Raji (cell line): ENCODE data around the gene FAM222A.

ENCODE experiments used
- POLR2A ChIP-seq: IDR thresholded peaks from 2 replicates; pipeline ENCODE4 v1.6.1; 2011; ENCODE audit warnings: low read depth, low read length, control low read depth; ENCODE audit not compliant: insufficient read depth

Gene FAM222A

GRCh38 chr12:109716092-109716479 lies 2.5 kb downstream of the FAM222A start:
- TF ChIP-seq POLR2A, result no peak

GRCh38 chr12:109716512-109717389 lies 3.1 kb downstream of the FAM222A start:
- TF ChIP-seq POLR2A, result no peak

- TF ChIP-seq POLR2A, result no peak
These were observed 4.0 kb downstream of the FAM222A start for GRCh38 chr12:109717390-109718357.

- no peak for TF ChIP-seq POLR2A
These were observed 4.8 kb downstream of the FAM222A start for GRCh38 chr12:109718390-109718789.

- TF ChIP-seq POLR2A, result no peak
These were observed 5.7 kb downstream of the FAM222A start for GRCh38 chr12:109719123-109720022.

- no peak for TF ChIP-seq POLR2A
These were observed 6.7 kb downstream of the FAM222A start for GRCh38 chr12:109720152-109720856.

GRCh38 chr12:109720857-109721189 lies 7.2 kb downstream of the FAM222A start:
- no peak for TF ChIP-seq POLR2A

- no peak for TF ChIP-seq POLR2A
These were observed 7.7 kb downstream of the FAM222A start for GRCh38 chr12:109721276-109721675.

GRCh38 chr12:109722022-109722720 lies 8.5 kb downstream of the FAM222A start:
- TF ChIP-seq POLR2A, result no peak

GRCh38 chr12:109722721-109723094 lies 9.1 kb downstream of the FAM222A start:
- no peak for TF ChIP-seq POLR2A

GRCh38 chr12:109723311-109723881 lies 9.8 kb downstream of the FAM222A start:
- TF ChIP-seq POLR2A, result no peak

GRCh38 chr12:109724321-109724892 lies 10.8 kb downstream of the FAM222A start:
- no peak for TF ChIP-seq POLR2A

GRCh38 chr12:109725321-109726105 lies 11.9 kb downstream of the FAM222A start:
- no peak for TF ChIP-seq POLR2A

GRCh38 chr12:109726106-109726497 lies 12.5 kb downstream of the FAM222A start:
- TF ChIP-seq POLR2A, result no peak
